Melanocyte of skin (primary cell): ENCODE data around the gene KRTAP4-7. TPM values are rescaled to one million over a fixed set of nuclear protein-coding genes. Genes with fewer than 3 reads are reported as not detected.

Experiments used
- total RNA-seq, 2 donors: library from RNA; depleted of rRNA; stranded (reverse); fragments of >200 nt; gene quantifications; 2 replicates each; pipeline ENCODE4 v1.2.3, GENCODE V29; 2012

KRTAP4-7 gene
- total RNA-seq, result not detected

GRCh38 chr17:41084100-41084856 lies at the start of gene KRTAP4-7:
TSS of gene KRTAP4-7 (plus strand) at chr17:41084150. CDS start at chr17:41084207, 57 bp downstream.

GRCh38 chr17:41034346-41034935 lies 49.5 kb upstream of the KRTAP4-7 start, which contains the start of gene KRTAP1-3:
TSS of gene KRTAP1-3 (minus strand) at chr17:41034874. CDS start at chr17:41034821, 53 bp downstream.

GRCh38 chr17:41040783-41041571 lies 43.0 kb upstream of the KRTAP4-7 start, which contains the start of gene KRTAP1-1:
TSS of gene KRTAP1-1 (minus strand) at chr17:41041450. CDS start at chr17:41041397, 53 bp downstream.

GRCh38 chr17:41046735-41047465 lies 37.0 kb upstream of the KRTAP4-7 start, which contains the start of gene KRTAP2-1:
TSS of gene KRTAP2-1 (minus strand) at chr17:41047316. CDS start at chr17:41047267, 49 bp downstream.

GRCh38 chr17:41055130-41055529 lies 28.8 kb upstream of the KRTAP4-7 start, which contains the start of gene KRTAP2-2:
TSS of gene KRTAP2-2 (minus strand) at chr17:41055230. CDS start at chr17:41055211, 19 bp downstream.

GRCh38 chr17:41060052-41060604 lies 23.8 kb upstream of the KRTAP4-7 start, which contains the start of gene KRTAP2-3:
TSS of gene KRTAP2-3 (minus strand) at chr17:41060114. CDS start at chr17:41060050, 64 bp downstream.

GRCh38 chr17:41065829-41066624 lies 17.9 kb upstream of the KRTAP4-7 start, which contains the start of gene KRTAP2-4:
TSS of gene KRTAP2-4 (minus strand) at chr17:41065879. CDS start at chr17:41065845, 34 bp downstream.

GRCh38 chr17:41098042-41098441 lies 14.1 kb downstream of the KRTAP4-7 start, which contains the start of gene KRTAP4-8:
TSS of gene KRTAP4-8 (minus strand) at chr17:41098142. CDS start at chr17:41098084, 58 bp downstream.

GRCh38 chr17:41101586-41102259 lies 17.8 kb downstream of the KRTAP4-7 start, which contains the start of gene KRTAP4-16:
TSS of gene KRTAP4-16 (minus strand) at chr17:41102209. CDS start at chr17:41102209, 0 bp downstream.

GRCh38 chr17:41105347-41105746 lies 21.4 kb downstream of the KRTAP4-7 start, which contains the start of gene KRTAP4-9:
TSS of gene KRTAP4-9 (plus strand) at chr17:41105389. CDS start at chr17:41105389, 0 bp downstream.

GRCh38 chr17:41117846-41118386 lies 34.0 kb downstream of the KRTAP4-7 start, which contains the start of gene KRTAP4-11:
TSS of gene KRTAP4-11 (minus strand) at chr17:41118373. CDS start at chr17:41118315, 58 bp downstream.

GRCh38 chr17:41123991-41124371 lies 40.0 kb downstream of the KRTAP4-7 start, which contains the start of gene KRTAP4-12:
TSS of gene KRTAP4-12 (minus strand) at chr17:41124182. CDS start at chr17:41124122, 60 bp downstream.

Other genes starting within 250 kb of the KRTAP4-7 start
- gene KRT12, start 216.9 kb upstream of the KRTAP4-7 start, total RNA-seq, result under 1 TPM in 1 of 2 donors, not detected in 1; 0.34 TPM
- not detected for gene KRT20, start 198.9 kb upstream of the KRTAP4-7 start, total RNA-seq
- not detected for gene KRT23, start 146.5 kb upstream of the KRTAP4-7 start, total RNA-seq
- not detected for gene KRT39, start 117.2 kb upstream of the KRTAP4-7 start, total RNA-seq
- gene KRT40, start 99.8 kb upstream of the KRTAP4-7 start, total RNA-seq, result not detected
- gene KRTAP3-3, start 90.0 kb upstream of the KRTAP4-7 start, total RNA-seq, result not detected
- gene KRTAP3-2, start 84.2 kb upstream of the KRTAP4-7 start, total RNA-seq, result not detected
- not detected for gene KRTAP3-1, start 75.0 kb upstream of the KRTAP4-7 start, total RNA-seq
- not detected for gene KRTAP1-5, start 56.9 kb upstream of the KRTAP4-7 start, total RNA-seq
- gene KRTAP1-4, start 54.0 kb upstream of the KRTAP4-7 start, total RNA-seq, result not detected
- gene KRTAP1-3, start 49.3 kb upstream of the KRTAP4-7 start, total RNA-seq, result not detected
- gene KRTAP1-1, start 42.7 kb upstream of the KRTAP4-7 start, total RNA-seq, result not detected
- not detected for gene KRTAP2-1, start 36.8 kb upstream of the KRTAP4-7 start, total RNA-seq
- not detected for gene KRTAP2-2, start 28.9 kb upstream of the KRTAP4-7 start, total RNA-seq
- gene KRTAP2-3, start 24.0 kb upstream of the KRTAP4-7 start, total RNA-seq, result not detected
- gene KRTAP2-4, start 18.3 kb upstream of the KRTAP4-7 start, total RNA-seq, result not detected
- gene KRTAP4-8, start 14.0 kb downstream of the KRTAP4-7 start, total RNA-seq, result not detected
- not detected for gene KRTAP4-16, start 18.1 kb downstream of the KRTAP4-7 start, total RNA-seq
- gene KRTAP4-9, start 21.2 kb downstream of the KRTAP4-7 start, total RNA-seq, result not detected
- gene KRTAP4-11, start 34.2 kb downstream of the KRTAP4-7 start, total RNA-seq, result not detected
- not detected for gene KRTAP4-12, start 40.0 kb downstream of the KRTAP4-7 start, total RNA-seq
- gene KRTAP4-6, start 56.4 kb downstream of the KRTAP4-7 start, total RNA-seq, result not detected
- gene KRTAP4-5, start 65.7 kb downstream of the KRTAP4-7 start, total RNA-seq, result not detected
- not detected for gene KRTAP4-4, start 76.6 kb downstream of the KRTAP4-7 start, total RNA-seq
- not detected for gene KRTAP4-3, start 84.1 kb downstream of the KRTAP4-7 start, total RNA-seq
- gene KRTAP4-2, start 94.1 kb downstream of the KRTAP4-7 start, total RNA-seq, result not detected
- not detected for gene KRTAP4-1, start 100.8 kb downstream of the KRTAP4-7 start, total RNA-seq
- gene KRTAP9-1, start 105.7 kb downstream of the KRTAP4-7 start, total RNA-seq, result not detected
- gene KRTAP9-2, start 142.5 kb downstream of the KRTAP4-7 start, total RNA-seq, result not detected
- not detected for gene KRTAP9-3, start 148.3 kb downstream of the KRTAP4-7 start, total RNA-seq
- not detected for gene KRTAP9-8, start 153.8 kb downstream of the KRTAP4-7 start, total RNA-seq
- gene KRTAP9-4, start 165.5 kb downstream of the KRTAP4-7 start, total RNA-seq, result not detected
- gene KRTAP9-9, start 171.2 kb downstream of the KRTAP4-7 start, total RNA-seq, result not detected
- gene KRTAP9-6, start 181.2 kb downstream of the KRTAP4-7 start, total RNA-seq, result not detected
- not detected for gene KRTAP9-7, start 191.5 kb downstream of the KRTAP4-7 start, total RNA-seq
- gene KRTAP29-1, start 218.7 kb downstream of the KRTAP4-7 start, total RNA-seq, result not detected
- not detected for gene KRTAP16-1, start 225.2 kb downstream of the KRTAP4-7 start, total RNA-seq
- not detected for gene KRTAP17-1, start 231.6 kb downstream of the KRTAP4-7 start, total RNA-seq